Measurements from ENCODE around the gene PPOX. TPM values are rescaled to one million over a fixed set of nuclear protein-coding genes. Genes with fewer than 3 reads are reported as not detected.
A peak's percentile ranks its signal among the peaks of the same experiment; 100 is the strongest.

Gene PPOX
- total RNA-seq, 1 donor: 14.0 TPM

DNA sequence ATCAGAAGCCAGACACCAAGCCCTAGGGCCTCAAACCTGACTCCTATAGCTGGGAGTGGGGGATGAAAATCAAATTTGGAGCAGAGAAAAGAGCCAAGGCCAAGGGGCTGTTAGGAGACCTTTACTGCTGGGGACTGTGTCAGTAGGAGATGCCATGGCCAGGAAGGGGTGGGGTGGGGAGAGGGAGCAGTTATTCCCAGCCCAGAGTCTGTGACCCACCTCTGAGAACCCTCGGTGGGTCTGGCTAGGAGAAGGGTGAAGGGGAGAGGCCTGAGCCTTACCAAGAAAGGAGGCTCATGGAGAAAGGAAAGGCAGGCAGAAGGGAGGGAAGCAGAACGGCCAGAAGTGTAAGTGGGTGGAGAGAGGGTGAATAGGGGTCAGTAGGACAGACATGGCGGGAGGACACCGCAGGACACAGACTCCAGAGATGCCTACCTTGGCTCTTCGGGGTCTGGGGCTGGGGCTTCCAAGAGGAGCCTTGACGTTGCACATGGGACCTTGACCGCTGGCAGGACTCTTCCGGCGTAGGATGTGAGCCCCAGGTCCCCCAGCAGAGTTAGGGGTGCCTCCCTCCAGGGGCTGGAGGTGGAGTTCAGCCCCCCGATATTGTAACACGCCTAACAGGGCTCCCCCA, 31.5 kb downstream of the PPOX start:
- TF ChIP-seq, protein P1, sequence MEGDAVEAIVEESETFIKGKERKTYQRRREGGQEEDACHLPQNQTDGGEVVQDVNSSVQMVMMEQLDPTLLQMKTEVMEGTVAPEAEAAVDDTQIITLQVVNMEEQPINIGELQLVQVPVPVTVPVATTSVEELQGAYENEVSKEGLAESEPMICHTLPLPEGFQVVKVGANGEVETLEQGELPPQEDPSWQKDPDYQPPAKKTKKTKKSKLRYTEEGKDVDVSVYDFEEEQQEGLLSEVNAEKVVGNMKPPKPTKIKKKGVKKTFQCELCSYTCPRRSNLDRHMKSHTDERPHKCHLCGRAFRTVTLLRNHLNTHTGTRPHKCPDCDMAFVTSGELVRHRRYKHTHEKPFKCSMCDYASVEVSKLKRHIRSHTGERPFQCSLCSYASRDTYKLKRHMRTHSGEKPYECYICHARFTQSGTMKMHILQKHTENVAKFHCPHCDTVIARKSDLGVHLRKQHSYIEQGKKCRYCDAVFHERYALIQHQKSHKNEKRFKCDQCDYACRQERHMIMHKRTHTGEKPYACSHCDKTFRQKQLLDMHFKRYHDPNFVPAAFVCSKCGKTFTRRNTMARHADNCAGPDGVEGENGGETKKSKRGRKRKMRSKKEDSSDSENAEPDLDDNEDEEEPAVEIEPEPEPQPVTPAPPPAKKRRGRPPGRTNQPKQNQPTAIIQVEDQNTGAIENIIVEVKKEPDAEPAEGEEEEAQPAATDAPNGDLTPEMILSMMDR (IDR thresholded peaks at IDR 0.05; ENCODE audit: insufficient read depth, low read length): no peak
- peak; percentile 6 for DNase-seq (ENCODE audit: low read depth)
- H3K4me3 ChIP-seq (ENCODE audit: low read depth, low read length): peak overlapping the region; percentile 68

DNA sequence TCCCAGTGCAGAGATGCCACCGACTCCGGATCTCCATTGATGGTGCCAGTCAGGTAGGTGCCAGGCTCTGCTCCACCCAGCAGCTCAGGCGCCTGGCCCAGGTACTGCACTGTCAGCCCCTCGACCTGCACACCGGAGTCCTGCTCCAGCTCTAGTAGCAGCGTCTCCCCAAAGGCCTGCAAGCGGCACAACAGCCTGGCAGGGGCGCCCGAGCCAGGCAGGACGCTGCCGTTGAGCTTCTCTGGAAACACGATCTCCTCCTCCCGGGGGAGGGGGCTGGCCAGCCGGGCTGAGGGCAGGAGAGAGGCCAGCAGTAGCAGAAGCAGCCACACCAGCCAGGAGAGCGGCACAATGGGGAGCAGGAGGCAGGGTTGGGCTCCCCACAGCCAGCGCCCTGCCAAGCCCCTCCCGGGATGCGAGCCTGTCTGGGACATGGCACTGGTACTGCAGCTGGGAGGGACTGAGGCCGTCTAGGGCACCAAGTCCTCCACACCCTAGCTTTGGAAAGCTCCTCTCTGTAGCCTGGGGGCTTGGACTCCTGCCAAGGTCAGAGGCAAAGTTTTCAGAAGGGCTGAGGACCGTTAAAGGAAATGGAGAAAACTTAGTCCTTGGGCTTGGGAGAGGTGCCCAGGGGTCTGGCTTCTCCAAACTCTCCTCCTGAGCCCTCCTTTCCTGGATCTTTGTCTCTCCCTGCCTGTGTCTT, 32.1 kb downstream of the PPOX start:
- DNase-seq (ENCODE audit: low read depth): peak; percentile 32
- H3K4me3 ChIP-seq (ENCODE audit: low read depth, low read length): peak overlapping the region; percentile 68
- TF ChIP-seq, protein P1 (IDR thresholded peaks at IDR 0.05; ENCODE audit: insufficient read depth, low read length): no peak

DNA sequence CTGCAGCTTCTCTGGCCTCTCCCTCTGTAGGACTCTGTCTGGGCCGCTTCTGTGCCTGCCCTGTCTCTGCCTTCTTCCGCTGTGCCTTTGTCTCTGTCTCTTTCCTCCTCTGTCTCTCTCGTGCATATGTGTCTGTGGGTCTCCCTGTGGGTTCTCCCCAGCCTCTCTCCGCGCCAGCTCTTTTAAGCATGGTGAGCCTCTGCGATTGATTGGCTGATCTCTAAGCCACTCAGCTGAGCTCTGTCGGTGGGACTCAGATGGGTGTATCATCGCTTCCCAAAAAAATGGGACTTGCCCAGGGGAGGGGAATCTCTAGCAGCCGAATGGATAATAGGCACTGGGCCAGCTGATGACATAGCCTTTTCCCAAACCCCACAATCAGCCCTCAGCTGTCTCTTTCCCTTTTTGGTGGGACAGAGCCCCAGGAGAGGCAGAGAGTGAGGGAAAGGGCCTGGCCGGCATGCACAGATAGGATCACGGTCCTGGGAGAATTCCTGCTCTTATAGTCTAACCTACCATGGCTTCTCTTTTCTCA, 32.7 kb downstream of the PPOX start, which contains the start of gene ADAMTS4:
Gene ADAMTS4, minus strand, starts transcription at position 158 of the 535 bp plus-strand sequence. CDS start 427 bp downstream, outside the sequence.
- peak within 1 kb of the TSS; percentile 68 for H3K4me3 ChIP-seq (ENCODE audit: low read depth, low read length)

DNA sequence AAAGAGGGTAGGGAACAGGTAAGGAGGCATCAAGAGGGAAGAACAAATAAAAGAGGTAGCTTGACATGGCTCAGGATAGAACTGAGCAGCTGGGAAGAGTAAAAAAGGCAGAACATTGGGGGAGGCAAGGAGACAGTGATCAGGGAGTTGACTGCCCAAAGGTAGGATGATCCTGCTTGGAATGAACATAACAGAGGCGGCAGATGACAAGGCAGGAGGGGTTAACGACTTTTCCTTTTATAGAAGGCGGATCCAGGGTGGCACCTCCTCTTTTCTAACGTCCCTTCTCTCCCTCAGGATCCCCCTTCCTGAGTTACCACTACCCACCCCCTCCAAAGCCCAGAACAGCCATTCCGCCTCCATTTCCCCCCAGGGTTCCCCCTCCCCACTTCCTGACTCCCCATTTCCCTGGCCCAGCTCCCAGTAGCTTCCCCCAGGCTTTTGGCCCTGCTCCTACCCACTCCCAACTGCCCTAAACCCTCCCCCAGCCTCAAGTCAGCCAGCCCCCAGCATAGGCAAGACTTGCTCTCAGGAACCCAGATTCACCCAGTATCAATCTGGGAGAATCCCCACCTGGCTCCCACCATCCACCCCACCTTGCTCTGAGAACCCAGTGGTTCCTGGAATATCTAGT, 33.4 kb downstream of the PPOX start:
- DNase-seq (ENCODE audit: low read depth): no peak
- TF ChIP-seq, protein P1 (IDR thresholded peaks at IDR 0.05; ENCODE audit: insufficient read depth, low read length): no peak
- no peak overlapping the region for H3K4me3 ChIP-seq (ENCODE audit: low read depth, low read length)

More for the DNA sequence above, 32.7 kb downstream of the PPOX start, which contains the start of gene ADAMTS4:
- DNase-seq (ENCODE audit: low read depth): peak; percentile 91
- TF ChIP-seq, protein P1 (IDR thresholded peaks at IDR 0.05; ENCODE audit: insufficient read depth, low read length): no peak

DNA sequence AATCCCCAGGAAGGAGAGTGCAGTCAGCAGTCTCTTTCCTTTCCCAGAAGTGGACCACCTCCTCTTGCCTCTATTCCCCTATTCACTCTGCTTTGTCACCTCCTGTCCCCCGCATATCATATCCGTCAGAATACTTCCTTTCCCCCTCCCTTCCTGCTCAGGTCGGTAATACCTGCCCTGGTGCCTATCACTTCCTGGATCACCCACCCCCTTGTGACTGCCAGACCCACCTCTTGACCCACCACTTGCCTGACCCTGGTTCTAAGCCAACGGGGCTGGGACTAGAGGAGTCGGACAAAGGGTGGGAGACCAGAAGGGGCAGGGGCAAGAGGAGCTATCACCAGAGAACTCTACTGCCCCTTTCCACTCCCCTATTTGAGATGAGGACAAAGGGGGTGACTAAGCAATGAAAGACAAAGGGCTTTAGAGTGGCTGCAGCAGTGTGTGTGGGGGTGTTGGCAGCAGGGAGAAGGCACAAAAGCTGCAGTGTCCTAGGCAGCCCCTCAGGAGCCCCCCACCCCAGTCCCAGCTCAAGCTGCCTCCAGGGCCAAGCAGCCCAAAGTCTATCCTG, 34.3 kb downstream of the PPOX start:
- H3K4me3 ChIP-seq (ENCODE audit: low read depth, low read length): no peak overlapping the region
- no peak for DNase-seq (ENCODE audit: low read depth)
- TF ChIP-seq, protein P1 (IDR thresholded peaks at IDR 0.05; ENCODE audit: insufficient read depth, low read length): no peak

DNA sequence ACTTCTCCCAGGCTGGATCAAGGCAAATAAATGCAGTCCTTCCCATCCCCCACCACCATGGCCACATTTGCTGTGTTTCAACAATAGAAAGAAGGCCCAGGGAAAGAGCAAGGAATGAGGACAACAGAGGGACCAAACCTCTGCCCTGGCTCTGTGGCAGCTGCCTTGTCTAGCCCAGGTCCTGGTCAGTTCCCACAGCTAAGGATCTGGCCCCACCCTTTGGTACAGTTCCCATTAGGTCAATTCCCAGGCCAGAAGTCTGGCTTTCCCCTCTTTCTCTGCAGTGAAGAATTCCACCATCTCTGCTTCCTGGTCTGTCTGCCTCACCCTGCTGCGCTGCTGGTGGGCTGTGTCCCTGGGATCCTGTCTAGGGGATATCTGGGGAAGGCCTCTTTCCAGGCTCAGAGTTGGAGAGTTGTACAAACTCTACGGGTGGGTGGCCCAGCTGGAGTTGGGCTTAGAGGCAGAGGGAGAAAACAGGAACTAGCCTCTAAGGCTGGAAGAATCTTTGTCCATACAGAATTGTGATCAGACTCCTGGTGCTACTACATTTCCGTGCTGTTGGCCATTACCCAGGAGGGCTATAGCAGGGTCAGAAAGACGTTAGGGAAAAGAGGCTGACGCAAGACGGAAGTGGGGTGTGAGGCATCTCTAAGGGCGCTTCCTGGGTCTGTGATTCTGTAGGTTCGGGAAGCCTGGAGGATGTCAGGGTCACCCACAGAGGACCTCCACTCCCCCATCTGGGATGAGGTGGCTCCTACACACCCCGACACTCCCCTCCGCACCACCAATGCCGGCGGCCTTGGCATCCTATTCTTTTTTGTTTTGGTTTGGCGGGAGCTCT, 35.0 kb downstream of the PPOX start:
- H3K4me3 ChIP-seq (ENCODE audit: low read depth, low read length): peak overlapping the region; percentile 67
- TF ChIP-seq, protein P1 (IDR thresholded peaks at IDR 0.05; ENCODE audit: insufficient read depth, low read length): no peak
- peak; percentile 88 for DNase-seq (ENCODE audit: low read depth)

Measured in fibroblast of the aortic adventitia (primary cell).